Breast epithelium (tissue), 3 donors: Measurements from ENCODE around the gene FLVCR2.

Source experiments
- POLR2AphosphoS5 ChIP-seq, 3 donors: sonication (generic); formaldehyde crosslinking; IDR thresholded peaks; one replicate each; pipeline ENCODE4 v1.6.1; 2017; ENCODE audit warnings: antibody characterized with exemption in 3 of 3
- TF ChIP-seq, protein P1 (sequence below), 3 donors: fragments of 450-650 bp; IDR thresholded peaks; one replicate each; pipeline ENCODE4 v1.5.1; 2016 to 2017; ENCODE audit warnings: antibody characterized with exemption in 3 of 3, mild to moderate bottlenecking in 3 of 3, moderate library complexity in 3 of 3

DNA sequence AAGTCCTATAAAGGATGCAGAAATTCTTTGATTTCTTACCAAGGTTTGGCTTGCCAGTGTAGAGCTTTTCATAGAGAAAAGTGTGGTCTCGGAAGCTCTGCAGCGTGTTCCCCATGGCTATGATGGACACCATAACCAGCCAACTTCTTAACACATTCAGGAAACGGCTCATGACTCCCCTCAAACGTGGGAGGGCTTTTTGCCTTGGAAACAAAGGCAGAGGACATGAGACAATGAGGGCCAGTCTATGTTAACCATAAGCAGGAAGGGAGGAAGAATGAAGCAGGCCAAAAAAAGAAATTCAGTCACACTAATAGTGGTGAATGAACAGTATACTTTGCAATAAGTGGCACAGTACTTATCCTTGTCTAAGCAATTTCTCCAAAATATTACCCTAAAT is 78.9 kb downstream of the FLVCR2 start:
- TF ChIP-seq, protein P1, sequence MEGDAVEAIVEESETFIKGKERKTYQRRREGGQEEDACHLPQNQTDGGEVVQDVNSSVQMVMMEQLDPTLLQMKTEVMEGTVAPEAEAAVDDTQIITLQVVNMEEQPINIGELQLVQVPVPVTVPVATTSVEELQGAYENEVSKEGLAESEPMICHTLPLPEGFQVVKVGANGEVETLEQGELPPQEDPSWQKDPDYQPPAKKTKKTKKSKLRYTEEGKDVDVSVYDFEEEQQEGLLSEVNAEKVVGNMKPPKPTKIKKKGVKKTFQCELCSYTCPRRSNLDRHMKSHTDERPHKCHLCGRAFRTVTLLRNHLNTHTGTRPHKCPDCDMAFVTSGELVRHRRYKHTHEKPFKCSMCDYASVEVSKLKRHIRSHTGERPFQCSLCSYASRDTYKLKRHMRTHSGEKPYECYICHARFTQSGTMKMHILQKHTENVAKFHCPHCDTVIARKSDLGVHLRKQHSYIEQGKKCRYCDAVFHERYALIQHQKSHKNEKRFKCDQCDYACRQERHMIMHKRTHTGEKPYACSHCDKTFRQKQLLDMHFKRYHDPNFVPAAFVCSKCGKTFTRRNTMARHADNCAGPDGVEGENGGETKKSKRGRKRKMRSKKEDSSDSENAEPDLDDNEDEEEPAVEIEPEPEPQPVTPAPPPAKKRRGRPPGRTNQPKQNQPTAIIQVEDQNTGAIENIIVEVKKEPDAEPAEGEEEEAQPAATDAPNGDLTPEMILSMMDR (IDR thresholded peaks at IDR 0.05), result no peak
- no peak for TF ChIP-seq POLR2AphosphoS5 (IDR thresholded peaks at IDR 0.05)
